HG03135 (cell line): ENCODE data around the gene STK39.
A peak's percentile ranks its signal among the peaks of the same experiment; 100 is the strongest.

ENCODE experiments used
- ATAC-seq: cut with Tn5 transposase; IDR thresholded peaks from one replicate; pipeline ENCODE4 v1.9.1; 2021; ENCODE audit warnings: mild to moderate bottlenecking, moderate library complexity; ENCODE audit not compliant: unreplicated experiment

Gene STK39

DNA sequence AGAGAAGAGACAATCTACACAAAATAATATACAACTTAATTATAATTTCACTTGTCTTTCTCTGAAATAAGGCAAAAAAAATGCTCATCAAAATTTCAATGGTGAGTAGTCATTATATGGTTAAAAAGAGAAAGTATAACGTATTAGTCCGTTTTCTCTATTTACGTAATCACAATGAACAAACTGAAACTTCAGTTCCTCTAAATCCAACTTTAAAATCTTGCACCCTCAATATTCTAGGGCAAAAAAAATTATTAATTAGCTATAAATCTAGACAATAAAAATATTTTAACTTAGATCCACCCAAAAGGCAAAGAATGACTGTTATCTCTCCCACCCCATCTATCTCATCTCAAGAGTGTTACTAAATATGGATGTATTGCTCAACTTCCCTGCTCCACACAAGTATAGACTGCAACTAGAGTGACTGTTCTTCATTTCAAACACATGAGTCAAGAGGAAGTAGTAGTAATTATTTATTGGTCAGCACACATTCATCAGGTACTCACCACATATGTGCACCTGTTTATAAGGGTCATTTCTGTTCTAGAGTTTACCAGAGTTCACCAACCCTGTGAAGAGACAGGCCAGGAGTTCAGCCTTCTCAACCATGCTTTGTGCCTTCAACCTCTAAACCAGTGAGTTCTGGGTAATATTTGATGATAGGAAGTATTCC lies 36.4 kb downstream of the STK39 start:
- peak; percentile 59 for ATAC-seq

DNA sequence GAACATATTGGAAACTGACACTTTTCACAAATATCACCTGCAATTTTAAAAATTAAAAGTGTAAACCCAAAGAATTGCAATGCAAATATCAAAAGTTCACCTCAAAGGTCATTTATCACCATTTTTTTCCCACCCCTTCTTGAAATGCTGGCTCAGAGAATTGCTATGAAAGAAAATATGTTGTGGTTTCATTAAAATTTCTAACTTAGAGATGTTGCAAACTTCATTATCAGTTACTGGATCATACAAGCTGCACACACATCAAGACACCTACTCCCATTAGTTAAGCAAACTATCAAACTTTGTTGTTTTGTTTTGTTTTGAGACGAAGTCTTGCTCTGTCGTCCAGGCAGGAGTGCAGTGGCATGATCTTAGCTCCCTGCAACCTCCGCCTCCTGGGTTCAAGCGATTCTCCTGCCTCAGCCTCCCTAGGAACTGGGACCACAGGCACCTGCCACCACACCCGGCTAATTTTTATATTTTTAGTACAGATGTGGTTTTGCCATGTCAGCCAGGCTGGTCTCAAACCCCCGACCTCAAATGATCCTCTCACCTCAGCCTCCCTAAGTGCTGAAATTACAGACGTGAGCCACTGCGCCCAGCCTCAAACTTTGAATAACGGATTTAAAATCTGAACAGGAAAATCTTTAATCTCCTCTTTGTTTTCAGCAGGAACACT lies 37.0 kb downstream of the STK39 start:
- no peak for ATAC-seq

DNA sequence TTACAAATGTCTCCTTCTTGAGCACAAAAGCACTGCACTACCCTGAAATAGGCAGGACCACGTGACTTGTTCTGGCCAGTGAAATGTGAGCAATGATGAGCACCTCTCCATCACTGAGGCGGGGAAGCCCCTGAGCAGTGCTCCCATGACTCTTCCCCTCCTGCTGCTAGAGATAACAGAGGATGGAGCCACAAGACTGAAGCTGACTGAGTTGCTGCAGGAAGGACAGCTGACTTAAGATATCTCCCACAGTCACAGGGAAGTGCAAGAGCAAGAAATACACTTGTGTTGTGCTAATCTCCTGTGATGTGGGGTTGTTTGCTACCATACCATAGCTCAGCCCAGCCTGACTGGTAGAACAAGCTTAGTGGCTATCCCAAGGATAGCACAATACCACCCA lies 38.7 kb downstream of the STK39 start:
- no peak for ATAC-seq

DNA sequence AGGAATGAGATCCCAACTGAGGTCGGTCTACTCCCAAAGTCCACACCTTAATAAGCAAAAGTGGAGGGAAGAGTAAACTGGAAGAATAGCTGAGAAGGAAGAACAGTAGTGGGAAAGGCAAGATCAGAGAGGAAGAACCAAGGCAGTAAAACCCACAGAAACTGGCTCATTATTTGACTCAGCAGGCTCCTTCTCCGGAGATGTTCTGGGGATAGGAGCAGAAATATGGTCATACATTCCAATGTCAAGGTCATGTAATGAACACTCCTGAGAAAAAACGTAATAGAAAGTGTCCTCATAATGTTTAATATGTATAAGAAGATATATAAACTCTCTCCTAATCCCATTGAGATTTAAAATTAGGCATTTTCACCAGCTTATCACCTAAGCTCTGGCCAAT lies 39.5 kb downstream of the STK39 start:
- ATAC-seq = no peak

DNA sequence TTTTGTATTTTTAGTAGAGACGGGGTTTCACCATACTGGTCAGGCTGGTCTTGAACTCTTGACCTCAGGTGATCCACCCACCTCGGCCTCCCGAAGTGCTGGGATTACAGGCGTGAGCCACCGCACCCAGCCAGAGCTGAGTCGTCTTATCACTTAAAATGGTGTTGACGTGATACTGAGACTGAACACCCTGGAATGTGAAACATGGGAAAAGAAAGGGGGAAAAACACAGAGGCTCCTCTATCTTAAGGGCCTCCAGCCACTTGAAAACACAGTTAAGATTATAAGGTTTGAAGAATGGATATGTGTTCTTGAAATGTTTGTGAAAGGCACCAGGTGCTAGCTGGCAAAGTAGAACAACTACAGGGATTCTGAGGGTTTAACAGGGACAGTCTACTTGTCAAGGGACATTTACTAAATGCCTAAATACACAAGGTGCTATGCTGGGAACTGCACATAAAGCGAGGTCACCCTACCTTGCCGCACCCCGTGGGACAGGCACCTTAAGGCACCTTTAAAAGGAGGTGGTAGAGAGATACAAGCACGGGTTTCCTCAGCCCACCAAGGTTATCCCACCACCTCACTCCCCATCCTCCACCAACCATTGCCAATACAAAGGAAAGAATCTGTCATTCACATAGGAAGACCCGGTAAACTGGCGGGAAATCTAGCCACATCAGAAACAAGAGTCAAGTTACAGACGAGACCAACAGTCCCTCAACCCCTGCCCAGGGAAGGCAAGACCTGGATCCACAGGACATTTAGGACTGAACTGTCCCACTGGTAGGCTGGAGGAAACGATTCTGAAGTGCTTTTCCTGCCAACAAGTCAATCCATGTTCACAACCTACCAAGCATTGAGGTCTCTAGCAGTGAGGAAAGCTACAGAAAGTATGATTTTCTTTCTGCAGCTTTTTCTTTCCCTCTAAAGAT lies 43.4 kb downstream of the STK39 start:
- ATAC-seq = no peak

DNA sequence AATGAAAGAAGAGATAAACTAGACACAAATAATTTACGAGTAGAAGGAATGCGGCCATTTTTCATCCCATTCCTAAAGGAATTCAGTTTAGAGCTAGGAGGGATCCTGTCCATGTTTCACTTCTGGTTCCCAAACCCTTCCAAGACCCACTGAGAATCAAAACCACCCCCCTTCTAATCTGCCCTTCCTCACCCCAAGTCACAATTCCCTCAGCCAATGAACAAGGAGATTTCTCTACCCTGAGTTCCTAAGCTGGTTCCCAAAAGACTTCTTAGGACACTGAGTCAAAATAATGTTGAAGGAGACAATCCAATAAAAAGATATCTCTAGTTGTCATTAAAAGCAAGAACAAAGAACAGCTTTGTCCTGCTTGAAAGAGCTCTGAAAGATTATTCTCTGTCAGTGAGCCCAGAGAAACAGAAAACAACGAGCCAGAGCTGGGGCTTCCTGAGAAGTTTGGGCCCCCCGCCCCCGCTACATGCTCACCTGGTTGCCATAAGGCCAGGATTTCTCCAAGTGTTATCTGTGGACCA lies 45.7 kb downstream of the STK39 start:
- no peak for ATAC-seq

DNA sequence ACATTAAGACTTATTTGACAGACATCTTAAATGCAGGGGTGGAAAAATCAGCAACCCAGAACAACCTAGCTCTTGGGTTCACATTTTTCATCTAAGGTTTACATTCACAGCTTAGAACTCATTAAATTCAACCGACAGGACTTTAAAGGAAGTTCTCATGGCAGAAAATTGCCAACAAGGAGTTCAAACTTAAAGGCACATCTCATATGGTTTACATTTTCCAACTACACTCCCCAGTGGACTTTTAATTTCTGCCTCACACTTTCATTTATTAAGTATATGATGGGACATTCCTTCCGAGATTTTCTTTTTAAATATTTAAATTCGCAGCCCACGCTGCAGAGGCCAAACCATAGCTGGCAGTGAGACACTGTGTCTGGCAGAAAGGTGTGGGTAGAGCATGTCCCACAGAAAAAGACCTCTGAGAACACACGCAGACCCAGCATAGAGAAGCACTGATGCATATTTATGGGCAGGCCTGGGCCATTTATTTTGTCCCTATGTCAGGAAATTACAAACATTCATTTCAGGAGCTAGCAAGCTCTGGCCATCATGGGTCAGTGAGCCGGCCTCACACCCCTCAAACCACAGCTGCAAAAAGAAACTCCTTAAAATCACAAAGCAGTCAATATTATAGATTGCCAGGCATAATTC lies 46.3 kb downstream of the STK39 start:
- ATAC-seq = no peak

DNA sequence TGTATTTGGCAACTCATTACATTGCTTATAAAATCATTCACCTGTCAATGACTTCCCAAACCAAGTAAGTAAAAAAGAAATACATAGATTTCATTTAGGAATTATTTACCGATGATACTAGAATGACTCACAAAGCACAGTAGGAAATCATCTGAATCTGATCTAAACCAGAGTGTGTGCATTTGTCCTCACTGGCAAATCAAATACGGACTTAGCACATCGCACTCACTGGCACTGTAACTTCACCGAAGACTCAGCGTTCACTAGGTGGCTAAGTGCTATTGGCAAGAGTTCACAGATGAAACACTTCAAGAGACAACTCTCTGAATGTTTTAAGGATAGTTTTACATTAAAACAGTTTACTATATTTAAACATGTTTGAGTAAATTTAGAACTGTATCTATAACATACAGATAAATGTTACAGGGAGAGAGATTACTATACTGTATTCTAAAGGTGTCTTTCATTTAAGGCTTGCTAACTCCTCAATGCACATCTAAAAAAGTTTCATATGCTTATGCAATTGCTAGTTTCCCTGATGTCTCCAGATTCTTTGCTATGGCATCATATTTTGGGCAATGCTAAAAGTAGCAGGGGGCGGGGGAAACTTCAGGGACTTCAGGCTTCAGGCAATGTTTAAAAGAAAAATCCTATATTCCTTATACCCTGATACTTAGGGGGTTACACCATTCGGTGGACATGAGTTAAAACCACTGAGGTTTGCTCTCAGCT lies 48.8 kb downstream of the STK39 start:
- no peak for ATAC-seq

DNA sequence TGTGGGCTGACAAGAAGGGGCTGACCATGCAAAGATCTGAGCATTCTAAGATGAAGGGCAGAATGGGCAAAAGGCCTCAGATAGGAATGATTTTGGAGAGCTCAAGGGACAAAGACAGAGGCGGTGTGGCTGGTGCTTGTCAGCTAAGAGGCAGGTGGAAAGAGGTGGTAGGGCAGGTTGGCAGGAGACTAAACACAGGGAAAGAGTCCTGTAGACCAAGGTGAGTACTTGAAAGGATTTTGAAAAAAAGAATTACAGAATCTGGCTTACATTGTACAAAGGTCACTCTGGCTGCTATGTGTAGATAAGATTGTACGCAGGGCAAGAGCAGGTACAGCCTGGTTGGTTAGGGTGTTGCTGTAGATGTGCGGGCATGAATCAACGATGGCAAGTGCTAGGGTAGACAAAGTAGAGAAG lies 50.6 kb downstream of the STK39 start:
- no peak for ATAC-seq

DNA sequence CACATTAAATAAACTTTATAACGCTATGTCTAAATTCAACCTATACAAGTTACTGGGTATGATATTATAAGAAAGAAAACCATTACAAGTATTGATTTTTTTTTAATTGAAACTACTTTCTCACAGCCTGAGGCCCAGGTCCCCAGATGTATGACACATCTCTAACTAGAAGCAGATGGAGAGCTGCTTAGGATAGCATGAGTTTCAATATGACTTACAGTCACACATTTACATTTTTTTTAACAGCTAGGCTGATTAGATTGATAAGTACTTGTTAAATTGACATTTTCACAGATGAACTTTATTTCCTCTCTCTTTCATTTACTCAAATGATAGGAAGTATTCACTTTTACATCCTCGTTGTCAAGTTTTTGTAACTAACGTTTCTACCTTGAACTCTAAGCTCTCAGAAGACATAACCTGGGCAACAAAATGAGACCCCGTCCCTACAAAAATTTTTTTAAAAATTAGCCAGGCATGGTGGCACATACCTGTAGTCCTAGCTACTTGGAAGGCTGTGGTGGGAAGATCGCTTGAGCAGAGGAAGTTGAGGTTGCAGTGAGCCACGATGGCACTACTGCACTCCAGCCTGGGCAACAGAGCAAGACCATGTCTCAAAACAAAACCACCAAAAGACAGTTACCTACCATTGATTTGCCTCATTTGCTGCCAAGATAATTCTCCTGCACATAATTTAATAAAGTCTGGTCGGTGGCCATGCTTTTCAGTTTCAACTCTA lies 52.4 kb downstream of the STK39 start:
- ATAC-seq = peak; percentile 93

DNA sequence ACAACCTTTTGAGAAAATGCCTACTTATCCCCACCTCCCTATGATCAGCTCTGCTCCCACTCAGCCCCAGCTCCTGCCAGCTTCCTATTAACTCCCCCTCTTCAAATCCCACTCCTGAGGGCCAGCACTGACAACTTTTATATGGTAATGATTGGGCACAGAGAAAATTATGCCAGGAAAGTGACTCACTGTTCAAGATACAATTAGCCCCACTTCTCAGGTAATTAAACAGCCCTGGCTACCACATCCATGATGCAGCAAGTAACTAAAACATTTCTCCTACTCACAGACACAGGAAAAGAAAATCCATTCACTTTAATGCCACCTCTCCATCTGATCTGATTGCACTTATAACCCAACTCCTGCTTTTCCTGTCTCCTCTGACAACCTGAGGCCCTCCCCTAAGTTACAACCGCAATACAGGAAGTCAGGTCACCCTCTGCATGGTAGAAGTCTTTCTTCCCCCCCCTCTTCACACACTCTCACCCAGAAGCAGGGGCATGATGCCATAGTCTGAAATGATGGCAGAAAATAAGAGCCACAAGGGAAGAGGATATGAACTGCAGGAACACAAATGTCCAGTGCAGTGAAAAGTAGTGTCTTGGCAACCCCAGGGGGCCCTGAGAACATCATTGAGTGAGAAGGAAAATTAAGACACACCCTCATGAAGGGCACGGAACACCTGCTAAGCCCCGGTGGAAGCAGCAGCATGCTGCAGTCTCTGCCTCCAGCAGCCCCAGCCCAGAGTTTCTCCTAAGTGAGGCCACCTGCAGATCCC lies 54.4 kb downstream of the STK39 start:
- no peak for ATAC-seq

DNA sequence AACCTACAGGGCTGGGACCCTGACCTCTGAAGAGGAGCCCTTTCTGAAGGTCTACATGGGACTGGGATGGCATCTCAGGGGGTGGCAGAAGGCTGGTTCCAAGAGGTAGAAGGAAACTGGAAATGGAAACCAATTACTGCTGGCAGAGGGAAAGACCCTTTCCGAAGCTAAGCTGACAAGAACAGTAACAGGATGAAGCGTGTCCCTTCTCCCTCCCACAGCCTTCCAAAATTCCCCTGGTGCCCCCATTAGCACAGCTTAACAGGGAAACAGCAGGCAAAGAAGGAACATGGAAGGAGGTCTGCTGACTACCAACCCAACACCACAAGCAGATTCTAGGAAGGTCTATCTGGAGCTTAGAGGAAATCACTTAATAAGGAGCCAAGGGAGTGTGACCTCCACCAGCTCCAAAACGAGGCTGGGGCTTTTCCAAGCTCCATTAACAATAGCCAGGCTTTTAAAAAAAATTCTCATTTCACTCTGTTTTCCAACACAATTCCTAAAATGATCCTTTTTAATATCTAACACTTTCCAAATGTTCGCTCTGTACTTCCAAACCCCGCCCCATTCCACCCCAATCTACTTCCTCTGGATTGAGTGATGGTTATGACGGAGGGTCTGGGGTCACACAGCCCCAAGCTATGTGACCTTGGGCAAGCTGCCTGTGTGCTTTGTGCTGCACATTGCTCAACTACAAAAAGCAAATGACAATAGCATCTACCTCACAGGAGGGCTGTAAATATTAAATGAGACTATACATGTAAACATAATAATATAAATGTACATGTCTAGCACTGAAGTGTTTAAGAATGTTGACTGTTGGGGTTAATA lies 55.2 kb downstream of the STK39 start:
- ATAC-seq = no peak

DNA sequence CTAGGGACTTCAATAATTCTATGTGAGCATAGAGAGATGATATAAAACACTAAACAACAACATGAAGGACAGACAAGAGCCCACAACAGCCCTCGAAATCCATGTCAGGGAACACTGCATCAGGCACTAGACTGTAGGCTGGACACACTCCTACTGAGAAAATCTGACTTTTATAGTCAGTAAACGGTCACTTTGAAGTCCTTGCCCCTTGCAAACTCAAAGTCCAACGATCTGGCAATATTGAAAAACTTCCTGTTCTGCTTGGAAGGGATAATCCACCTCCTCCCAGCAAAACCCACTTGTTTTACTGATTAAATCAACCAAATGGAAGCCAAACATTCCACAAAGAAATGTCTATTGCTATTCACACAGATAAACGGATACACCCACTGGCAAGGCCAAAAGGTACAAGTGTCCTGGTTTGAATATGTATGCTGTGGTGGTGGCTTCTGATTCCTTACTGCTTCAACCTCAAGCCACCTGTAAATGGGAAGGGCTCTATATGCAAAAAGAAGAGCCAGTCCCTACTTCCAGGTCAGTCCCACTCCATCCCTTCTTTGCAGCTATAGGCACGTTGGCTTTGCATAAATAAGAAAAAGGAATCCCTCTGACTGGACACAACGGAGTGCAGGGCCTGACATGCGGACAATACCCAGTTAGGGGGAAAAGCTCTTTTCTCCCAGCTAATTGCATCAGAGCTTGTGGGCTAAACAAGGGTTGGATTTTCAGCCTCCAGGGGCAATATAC lies 56.6 kb downstream of the STK39 start:
- no peak for ATAC-seq

DNA sequence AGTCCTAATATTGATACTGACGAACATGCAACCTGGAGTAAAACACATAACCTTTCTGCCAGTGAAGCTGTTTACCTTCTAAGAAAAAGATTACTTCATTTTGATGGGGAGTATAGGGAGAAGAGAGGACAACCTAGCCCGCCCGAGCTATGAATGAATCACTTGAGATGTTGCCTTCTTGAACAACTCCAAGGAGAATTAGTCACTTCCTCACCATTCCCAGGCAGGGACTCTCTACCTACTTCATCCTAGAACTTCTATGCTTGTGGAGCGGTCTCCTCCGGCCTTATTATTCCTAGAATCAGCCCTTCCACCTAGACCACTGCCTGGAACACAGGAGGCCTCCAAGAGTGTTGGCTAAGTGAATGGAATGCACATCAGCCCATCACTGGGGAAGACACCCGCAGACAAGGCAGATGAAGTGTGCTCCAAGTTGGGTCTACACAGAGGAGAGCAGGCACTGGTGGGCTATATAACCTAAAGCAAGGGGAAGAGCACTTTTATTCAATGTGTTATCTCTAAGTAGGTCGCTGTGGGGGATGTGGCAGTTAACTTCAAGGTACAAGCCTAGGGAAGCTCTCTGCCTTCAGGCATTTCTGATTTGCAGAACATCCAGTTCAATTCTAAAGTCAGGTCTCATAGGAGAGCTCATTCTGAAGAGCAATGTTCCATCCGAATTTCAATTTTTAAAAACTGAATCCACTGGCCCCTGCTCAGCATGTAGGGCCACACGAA lies 57.4 kb downstream of the STK39 start:
- no peak for ATAC-seq

DNA sequence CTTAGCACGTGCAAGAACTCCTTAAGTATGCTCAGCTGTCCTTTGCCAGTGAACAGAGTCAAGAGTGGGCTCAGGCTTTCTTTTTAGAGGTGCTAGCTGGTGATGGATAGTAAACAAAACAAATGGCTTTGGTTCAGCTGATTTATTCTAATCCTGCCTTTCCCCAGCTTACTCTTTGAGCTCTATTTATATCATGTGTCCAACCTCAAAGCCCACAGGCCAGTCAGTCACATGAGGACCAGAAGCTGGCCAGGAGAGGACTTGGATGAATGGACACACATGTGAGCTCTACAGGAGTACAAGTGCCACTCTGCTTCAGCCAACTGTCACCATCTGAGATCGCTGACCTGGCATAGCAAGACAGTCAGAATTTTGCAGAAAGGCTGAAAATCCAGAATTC lies 59.4 kb downstream of the STK39 start:
- ATAC-seq = no peak

DNA sequence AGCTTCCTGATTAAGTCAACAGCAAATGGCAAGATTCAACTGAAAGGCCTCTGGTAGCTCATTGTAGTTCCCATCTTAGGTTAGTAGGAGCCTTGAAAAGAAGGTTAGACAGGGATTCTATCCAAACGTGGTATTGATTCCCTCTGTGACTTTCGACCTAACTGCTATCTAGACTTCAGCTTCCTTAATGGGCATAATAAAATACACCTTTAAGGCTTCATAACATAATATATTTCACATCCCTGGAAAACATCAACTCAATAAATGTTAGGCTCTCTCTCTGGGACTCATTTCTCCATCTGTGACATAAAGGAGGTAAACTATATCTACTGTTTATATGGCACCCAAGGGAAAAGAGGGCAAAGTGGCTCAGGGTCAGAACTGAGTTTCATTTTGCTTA lies 60.9 kb downstream of the STK39 start:
- no peak for ATAC-seq
